Activated CD4-positive, alpha-beta T cell treated with anti-CD3 and anti-CD28 coated beads for 24 hours (primary cell): ENCODE measurements around the gene CCDC142.
"Not testable (repeated sequence)": the region's sequence is repeated elsewhere in the genome, so short reads cannot be mapped to it uniquely, and the experiment has no call there.

Experiments
- DNase-seq, 2 donors: peaks; one replicate each; pipeline ENCODE4 v3.0.0-alpha.2; 2020; ENCODE audit warnings: low read depth in 2 of 2

The CCDC142 gene

DNA sequence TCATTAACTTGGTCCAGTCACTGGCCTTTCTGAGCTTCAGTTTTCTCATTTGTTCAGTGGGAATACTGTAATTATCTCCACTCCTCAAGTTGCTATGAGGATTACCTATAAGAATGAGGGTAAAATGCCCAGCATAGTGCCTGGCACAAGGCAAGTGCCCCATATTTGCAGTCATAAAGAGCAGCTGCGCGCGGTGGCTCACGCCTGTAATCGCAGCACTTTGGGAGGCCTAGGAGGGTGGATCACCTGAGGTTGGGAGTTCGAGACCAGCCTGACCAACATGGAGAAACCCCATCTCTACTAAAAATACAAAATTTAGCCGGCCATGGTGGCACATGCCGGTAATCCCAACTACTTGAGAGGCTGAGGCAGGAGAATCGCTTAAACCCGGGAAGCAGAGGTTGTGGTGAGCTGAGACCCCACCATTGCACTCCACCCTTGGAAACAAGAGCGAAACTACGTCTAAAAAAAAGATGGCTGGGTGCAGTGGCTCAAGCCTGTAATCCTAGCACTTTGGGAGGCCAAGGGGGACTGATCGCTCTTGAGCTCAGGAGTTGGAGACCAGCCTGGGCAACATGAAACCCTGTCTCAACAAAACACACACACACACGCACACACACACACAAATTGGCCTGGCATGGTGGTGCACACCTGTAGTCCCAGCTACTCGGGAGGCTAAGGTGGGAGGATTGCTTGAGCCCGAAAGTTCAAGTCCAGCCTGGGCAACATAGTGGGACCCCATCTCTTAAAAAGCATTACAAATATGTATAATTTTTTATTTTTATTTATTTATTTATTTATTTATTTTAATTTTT is 40.1 kb downstream of the CCDC142 start:
- DNase-seq = not testable (repeated sequence)

DNA sequence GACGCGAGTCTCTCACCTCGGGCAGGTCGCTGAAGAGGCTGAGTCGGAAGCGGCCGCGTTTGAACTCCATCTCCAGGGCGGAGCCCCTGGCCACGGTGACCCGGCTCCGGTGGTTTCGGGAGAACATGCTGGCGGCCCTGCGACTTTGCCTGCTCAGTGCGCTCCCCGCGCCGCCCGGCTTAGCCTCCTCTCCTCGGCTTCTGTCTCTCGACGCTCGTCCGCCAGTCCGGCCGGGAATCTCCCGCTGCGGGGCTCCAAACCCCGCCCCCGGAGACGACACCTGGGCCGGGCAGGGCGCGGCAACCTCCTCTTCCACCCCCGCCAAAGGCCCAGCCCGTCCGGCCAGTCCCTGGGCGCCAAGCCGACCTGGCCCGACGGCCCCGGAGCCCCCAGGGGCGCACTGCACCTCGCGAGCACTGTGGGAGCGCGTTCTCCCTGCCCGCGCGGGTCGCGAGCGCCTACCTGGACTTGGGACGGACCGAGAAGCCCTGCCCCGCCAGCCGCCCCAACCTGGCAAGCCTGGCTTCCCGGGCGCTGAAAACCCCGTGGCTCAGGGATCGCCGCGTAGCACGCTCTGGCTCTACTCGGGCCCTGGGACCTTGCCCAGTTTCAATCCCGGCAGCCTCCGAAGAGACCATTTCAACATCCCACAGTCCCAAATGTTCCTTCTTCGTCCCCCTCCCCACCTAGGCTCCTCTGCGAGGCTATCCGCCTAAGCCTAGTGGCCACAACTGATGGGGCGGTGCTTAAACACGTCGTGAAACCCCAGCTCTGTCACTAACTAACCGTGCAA is 40.9 kb downstream of the CCDC142 start, which contains the start of gene RTKN:
TSS of gene RTKN (minus strand) at position 248 of the 793 bp plus-strand sequence. CDS start at position 127, 121 bp downstream.
- DNase-seq = no peak

- no peak for DNase-seq
Measured at GRCh38 chr2:74441170-74441689, 41.6 kb downstream of the CCDC142 start.

- peak in 1 of 2 donors; percentile 40 for DNase-seq
Measured at GRCh38 chr2:74440378-74441169, 42.2 kb downstream of the CCDC142 start.

GRCh38 chr2:74439803-74440377 is 42.9 kb downstream of the CCDC142 start:
- no peak for DNase-seq

GRCh38 chr2:74439373-74439772 is 43.4 kb downstream of the CCDC142 start:
- DNase-seq = no peak

GRCh38 chr2:74438248-74438647 is 44.5 kb downstream of the CCDC142 start:
- no peak for DNase-seq

DNA sequence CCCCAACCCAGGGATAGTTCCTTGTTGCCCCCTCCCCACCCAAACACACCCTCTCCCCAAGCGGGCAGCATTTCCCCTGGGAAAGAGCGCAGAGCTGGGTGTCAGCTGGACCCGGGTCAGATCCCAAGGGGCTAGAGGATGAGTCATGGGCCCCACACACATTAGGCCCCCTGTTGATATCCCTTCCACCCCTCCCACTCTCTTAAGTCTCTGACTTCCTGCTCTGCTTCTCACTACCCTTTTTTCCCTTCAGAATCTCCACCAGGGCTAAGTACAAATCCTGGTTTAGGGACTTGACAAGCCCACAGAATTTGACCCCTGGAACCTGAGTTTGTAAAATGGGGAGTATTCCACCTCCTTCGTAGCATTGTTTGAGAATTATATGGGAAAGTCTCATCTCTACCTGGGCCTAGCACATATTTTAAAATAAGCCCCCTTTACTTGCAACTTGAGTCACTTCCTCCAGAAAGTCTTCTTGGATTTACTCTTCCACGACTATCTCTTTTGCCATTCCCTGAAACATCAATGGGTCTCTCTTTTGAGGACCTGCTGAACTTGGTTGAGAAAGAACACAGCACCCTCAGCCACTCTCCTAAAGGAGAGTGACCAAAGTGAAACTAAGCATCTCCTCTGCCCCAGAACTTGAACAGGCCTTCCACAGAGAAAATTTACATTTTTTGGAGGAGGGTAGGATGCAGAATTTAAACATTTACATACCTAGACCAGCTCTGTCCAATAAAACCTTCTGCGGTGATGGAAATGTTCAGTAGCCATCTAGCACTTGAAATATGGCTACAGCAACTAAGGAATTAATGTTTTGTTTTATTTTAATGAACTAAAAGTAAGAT is 45.7 kb downstream of the CCDC142 start:
- DNase-seq = no peak

- no peak for DNase-seq
Measured at GRCh38 chr2:74436111-74436805, 46.5 kb downstream of the CCDC142 start.

DNA sequence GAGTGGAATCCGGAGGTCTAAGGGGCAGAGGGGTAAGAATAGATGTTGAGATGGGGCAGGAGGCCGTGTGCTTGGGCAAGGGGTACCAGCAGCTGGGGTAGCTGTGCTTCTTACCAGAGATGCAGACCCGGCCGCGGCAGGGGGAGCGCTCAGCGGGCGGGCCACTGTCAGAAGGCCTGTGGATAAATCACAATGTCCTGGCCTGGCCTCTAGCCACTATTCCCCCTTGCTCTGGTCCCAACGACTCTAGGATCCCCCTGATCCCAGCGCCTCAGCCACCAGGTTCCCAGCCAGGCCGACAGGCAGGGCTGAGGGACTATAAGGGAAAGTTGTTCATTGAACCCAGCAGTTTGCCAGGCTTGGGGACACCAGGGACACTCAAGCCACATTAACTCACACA is 52.3 kb downstream of the CCDC142 start:
- no peak for DNase-seq

- DNase-seq = no peak
Measured at GRCh38 chr2:74429487-74430451, 53.0 kb downstream of the CCDC142 start.

- DNase-seq = no peak
Measured at GRCh38 chr2:74428675-74429074, 54.1 kb downstream of the CCDC142 start.

GRCh38 chr2:74427551-74427950 is 55.2 kb downstream of the CCDC142 start:
- DNase-seq = no peak

DNA sequence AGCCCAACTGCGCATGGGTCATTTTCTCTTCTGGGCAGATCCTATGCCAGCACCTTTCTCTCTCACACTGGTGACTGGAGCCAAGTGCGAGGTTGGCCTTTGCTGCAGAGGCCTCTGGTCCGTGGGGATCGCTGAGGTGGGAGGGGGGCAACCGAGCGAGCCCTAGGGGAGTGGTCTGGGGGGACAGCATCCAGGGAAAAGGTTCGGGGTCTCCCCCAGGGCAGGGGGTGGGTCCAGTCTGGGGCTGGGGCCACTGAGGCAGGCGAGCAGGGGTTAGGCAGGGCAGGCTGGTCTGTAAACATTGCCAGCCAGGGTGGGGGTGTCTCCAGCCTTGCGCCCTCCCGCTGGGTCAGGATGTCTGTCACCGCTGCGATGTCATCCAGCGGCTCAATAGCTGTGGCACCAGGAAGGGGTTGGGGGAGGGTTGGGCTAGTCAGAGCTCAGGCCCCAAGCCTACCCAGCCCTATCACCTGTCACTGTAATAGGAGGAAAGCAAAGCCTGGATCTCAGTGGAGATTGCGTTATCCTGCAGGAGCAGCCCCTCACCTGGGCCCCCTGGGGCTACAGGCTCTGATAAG is 56.5 kb downstream of the CCDC142 start:
- no peak for DNase-seq

GRCh38 chr2:74425523-74425922 is 57.3 kb downstream of the CCDC142 start:
- no peak for DNase-seq

DNA sequence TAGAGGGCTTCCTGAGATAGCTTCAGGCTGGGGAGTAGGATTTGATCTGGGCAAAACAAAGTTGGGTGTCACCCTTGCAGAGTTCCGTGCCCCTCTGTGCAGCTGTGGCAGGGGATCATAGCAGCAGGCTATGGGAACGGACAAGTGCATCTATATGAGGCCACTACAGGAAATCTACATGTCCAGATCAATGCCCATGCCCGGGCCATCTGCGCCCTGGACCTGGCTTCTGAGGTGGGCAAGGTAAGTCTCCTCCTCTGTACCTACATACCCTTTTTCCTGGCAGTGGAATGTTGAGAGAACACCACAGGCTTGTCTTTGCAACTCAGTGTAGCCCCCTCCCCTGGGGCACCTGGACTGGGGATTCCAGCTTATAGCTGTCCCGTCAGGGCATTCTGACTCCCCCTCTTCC is 57.8 kb downstream of the CCDC142 start:
- no peak for DNase-seq

DNA sequence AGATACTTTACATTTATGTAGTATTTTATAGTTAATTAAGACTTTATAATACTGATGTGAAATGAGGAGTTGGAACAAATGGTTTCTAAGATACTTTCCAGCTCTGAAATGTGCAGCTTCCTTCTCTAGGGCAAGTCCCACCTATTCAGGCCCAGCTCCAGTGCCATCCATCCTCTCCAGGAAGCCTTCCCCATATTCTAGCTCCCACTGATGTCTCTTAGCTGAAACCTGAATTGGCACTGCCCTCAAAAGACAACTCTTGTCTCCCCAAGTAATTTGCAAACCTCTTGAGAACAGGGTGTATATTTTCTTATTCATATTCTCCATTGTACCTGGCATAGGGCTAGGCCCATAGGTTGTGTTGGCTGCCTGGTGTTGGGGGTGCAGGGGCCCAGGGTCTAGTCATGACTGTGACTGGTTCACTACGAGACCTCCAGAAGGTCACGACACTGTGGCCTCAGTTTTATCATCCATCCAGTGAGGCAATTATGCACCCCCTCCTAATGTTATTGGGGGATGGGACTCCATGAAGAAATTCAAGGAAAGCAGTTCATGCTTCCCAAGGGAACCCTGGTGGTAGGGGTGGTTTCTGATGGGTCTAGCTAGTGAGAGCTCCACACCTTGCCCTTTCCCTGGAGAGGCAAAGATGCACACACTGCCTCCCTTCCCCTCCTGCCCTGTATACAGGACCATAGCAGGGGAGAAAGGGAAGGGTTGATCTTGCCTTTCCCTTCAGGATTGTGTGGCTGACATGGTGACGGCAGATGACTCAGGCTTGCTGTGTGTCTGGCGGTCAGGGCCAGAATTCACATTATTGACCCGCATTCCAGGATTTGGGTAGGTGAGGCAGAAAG is 58.4 kb downstream of the CCDC142 start:
- no peak for DNase-seq
